GM12865 (cell line): ENCODE measurements around the gene MAL.

Experiments used
- DNase-seq: peaks from one replicate; pipeline ENCODE4 v3.0.0; 2010; ENCODE audit warnings: low read depth
- H3K4me3 ChIP-seq: 2 replicates; pipeline ENCODE4 v1.5.1; 2011; ENCODE audit warnings: mild to moderate bottlenecking, low read depth, low read length, control low read depth
- TF ChIP-seq, protein P1 (sequence below): IDR thresholded peaks from 2 replicates; pipeline ENCODE4 v1.5.1; 2011; ENCODE audit warnings: low read length, control low read depth, low read depth, inconsistent platforms; ENCODE audit not compliant: insufficient read depth; ENCODE audit errors: missing control alignments

Gene MAL

DNA sequence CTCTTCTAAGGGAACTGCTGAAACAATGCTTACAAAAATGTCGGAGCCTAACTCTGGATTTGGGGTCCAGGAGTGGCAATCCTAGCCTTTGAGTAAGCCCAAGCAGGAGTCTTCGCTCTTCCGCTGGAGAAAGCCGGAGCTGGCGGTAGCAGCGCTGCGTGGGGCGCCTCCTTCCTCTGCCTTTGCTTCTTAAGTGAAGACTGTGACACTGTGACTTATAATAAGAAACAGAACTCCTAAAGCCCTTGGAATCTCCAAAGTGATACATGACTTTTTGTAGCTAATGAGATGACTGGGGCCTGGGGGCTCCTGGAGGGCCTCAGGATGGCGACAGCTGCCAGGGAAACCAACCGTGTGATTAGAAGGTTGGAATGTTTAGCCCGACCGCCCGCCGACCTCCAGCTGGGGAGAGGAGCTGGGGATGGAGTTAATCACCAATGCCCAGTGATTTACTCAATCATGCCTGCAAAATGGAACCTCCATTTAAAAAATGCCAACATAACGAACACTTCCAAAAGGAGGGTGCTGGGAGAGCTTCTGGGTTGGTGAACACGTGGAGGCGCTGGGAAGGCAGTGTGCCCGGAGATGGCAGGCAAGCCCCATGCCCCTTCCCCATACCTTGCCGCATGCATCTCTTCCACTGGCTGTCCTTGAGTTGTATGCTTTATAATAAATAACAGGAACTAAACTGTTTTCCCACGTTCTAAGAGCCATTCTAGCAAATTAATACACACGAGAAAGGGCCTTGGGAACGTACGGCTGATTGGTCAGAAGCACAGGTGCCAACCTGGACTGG is 29.0 kb upstream of the MAL start:
- no peak for DNase-seq
- H3K4me3 ChIP-seq: no peak overlapping the region
- TF ChIP-seq, protein P1, sequence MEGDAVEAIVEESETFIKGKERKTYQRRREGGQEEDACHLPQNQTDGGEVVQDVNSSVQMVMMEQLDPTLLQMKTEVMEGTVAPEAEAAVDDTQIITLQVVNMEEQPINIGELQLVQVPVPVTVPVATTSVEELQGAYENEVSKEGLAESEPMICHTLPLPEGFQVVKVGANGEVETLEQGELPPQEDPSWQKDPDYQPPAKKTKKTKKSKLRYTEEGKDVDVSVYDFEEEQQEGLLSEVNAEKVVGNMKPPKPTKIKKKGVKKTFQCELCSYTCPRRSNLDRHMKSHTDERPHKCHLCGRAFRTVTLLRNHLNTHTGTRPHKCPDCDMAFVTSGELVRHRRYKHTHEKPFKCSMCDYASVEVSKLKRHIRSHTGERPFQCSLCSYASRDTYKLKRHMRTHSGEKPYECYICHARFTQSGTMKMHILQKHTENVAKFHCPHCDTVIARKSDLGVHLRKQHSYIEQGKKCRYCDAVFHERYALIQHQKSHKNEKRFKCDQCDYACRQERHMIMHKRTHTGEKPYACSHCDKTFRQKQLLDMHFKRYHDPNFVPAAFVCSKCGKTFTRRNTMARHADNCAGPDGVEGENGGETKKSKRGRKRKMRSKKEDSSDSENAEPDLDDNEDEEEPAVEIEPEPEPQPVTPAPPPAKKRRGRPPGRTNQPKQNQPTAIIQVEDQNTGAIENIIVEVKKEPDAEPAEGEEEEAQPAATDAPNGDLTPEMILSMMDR: no peak

DNA sequence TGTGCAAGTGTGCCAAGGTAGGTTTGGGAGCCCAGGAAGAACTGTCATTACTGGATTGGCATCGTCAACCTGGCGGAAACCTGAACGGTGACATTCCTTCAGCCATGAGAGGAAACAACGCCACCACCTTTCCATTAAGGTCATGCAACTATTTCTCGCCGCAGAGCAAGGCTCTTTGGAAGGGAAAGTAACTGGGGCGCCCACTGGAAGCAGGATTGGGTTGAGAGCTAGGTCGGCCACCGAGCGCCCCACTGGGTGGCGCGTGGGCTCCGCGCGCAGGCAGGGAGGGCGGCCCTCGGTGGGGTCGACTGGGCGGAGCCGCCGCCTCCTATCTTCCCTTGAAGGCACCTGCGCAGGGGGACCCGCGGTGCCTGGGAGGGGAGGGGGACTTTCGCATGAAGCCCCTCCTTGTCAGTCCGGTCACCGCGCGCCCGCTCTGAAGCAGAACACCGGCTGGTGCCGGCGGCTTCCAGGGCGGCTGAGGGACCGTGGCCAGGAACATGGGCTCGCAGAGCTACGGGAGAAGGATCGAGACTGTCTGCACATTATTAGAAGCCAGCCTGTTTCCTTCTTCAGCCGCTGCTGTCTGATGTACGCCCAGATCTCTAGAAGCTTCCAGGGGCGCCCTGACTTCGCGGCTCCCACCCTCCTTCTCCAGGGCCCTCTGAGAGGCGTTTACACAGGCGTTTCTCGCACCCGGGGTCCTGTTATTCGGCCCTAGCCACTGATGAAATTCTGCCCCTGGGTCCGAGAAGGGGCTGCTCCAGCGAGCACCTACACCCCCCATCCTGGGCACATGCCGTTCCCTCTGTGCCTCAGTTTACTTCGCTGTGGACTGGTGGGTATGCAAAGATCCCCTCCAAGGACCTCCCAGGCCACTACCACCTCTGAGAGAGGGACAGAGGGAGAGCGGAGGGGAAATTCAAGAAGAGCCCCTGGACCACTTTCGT is 27.3 kb upstream of the MAL start:
- no peak overlapping the region for H3K4me3 ChIP-seq
- TF ChIP-seq, protein P1: no peak
- no peak for DNase-seq

GRCh38 chr2:94999431-94999883 is 26.1 kb upstream of the MAL start:
- TF ChIP-seq, protein P1: no peak
- H3K4me3 ChIP-seq: no peak overlapping the region
- DNase-seq: no peak

GRCh38 chr2:95001051-95001562 is 24.4 kb upstream of the MAL start:
- H3K4me3 ChIP-seq: no peak overlapping the region
- no peak for DNase-seq
- TF ChIP-seq, protein P1: no peak

DNA sequence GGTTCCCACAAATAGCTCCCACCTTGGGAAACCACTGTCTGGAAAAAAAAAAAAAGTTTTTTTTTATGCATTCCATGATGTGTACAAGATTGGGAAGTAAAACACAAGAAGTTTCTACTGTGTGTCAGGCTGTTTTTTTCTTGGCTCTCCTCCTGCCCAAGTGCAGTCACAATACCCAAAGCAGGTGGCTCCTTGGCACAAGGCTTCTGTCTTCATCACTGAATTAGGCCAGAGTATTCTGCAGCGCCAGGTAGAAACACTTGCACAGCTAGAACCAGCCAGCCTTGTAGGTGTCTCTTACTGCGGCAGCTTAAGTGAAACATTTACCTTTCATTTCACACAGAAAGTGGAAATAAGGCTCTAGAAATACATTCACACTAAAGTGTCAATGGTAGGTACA is 23.8 kb upstream of the MAL start:
- TF ChIP-seq, protein P1: no peak
- DNase-seq: no peak
- H3K4me3 ChIP-seq: no peak overlapping the region

- H3K4me3 ChIP-seq: no peak overlapping the region
- no peak for DNase-seq
- TF ChIP-seq, protein P1: no peak
Measured at GRCh38 chr2:95002498-95002897, 23.0 kb upstream of the MAL start.
